ENCODE measurements around the gene OVOL2. TPM values are rescaled to one million over a fixed set of nuclear protein-coding genes. Genes with fewer than 3 reads are reported as not detected.

Gene OVOL2
- total RNA-seq, 2 donors from 2014 or later: not detected

DNA sequence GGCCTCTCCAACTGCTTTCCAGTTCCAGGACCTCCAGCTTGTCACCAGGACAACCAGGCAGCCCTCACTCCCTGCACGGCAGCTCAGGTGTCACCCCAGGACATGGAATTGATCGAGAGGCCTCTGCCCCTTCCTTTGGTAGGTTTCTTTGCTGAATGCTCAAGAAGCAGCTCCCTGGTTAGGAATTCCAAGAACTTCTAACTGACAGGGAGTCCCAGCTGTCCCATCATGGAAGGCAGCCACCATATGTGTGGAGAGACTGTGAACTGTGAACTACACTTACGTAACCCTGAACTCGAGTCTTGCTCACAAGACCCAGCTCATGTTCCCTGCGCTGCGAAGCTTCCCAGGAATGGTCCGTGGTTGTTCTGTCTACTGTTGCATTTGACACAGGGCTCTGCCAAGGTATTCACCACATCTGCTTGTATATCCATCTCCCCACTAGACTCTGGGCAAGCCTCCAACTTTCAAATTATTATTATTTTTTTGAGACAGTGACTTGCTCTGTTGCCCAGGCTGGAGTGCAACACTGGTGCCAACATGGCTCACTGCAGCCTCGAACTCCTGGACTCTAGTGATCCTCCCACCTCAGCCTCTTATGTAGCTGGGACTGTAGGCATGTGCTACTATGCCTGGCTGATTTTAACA lies 53.2 kb downstream of the OVOL2 start:
- ATAC-seq (no peak), DNase-seq (no peak)
- H3K9me3 ChIP-seq (ENCODE audit: control insufficient read depth, low read length, poor library complexity, severe bottlenecking): no peaks in the 10 kb centered on the region
- no peak overlapping the region for H3K27ac Mint-ChIP-seq
- peaks cover 5% of the 10 kb centered on the region for H3K4me1 Mint-ChIP-seq
- peaks cover 8% of the 10 kb centered on the region for H3K27me3 Mint-ChIP-seq
- peaks cover under 1% of the 10 kb centered on the region for H3K36me3 Mint-ChIP-seq (ENCODE audit: low read depth)
- no peak overlapping the region for H3K4me3 Mint-ChIP-seq

DNA sequence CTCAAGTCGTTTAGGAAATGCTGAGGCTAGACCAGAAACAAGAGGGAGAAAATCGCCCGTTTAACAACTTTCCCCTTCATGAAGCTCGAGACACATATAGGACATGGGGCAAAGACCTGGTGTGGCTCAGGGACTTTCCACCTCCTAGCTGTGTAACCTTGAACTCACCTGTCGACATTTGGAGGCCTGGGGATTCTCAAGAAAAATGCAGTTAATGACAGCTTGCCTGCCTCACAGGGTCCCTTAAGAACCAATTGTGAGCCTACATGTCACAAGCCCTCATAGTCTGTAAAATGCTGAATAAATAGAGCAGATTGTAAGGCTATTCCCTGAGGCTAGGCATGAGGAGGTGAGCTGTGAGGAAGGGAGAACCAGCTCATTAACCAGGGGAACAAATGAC lies 53.8 kb downstream of the OVOL2 start:
- Mint-ChIP-seq H3K4me3 (no peak overlapping the region), H3K36me3 (ENCODE audit: low read depth) (peaks cover 2% of the 10 kb centered on the region), H3K27me3 (peaks cover 13% of the 10 kb centered on the region), H3K4me1 (peaks cover 8% of the 10 kb centered on the region), H3K27ac (no peak overlapping the region)
- no peak for DNase-seq
- H3K9me3 ChIP-seq (ENCODE audit: control insufficient read depth, low read length, poor library complexity, severe bottlenecking): no peaks in the 10 kb centered on the region
- ATAC-seq: peak; percentile 27

DNA sequence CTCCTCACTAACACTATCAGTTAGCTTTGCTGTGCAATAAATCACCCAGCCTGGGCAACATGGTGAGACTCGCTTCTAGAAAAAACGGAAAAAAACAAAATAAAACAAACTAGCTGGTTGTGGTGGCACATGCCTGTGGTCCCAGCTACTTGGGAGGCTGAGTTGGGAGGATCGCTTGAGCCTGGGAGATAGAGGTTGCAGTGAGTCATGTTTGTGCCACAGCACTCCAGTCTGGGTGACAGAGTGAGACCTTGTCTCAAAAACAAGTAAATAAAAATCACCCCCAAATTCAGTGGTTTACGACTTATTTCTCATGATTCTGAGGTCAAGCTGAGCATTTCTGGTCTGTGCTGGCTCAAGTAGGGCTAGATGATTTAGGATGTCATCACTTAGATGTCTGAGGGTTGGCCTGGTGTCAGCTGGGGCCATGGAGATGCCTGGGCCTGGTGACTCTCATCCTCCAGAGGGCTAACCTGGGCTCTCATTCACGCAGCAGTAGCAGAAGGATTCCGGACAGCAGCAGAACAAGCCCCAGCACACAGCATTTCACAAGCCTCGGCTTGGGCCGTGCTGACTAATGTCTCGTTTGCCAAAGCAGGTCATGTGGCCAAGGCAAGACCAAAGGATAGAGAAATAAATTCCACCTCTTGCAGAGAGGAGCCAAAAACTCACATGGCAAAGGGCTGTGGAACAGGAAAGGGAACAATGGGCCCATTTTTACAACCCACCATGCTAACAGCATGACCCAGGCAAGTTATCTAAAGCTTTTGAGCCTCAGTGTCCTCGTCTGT lies 56.4 kb downstream of the OVOL2 start:
- H3K9me3 ChIP-seq (ENCODE audit: control insufficient read depth, low read length, poor library complexity, severe bottlenecking): no peaks in the 10 kb centered on the region
- DNase-seq: no peak
- Mint-ChIP-seq H3K4me1 (peaks cover 8% of the 10 kb centered on the region), H3K27ac (no peak overlapping the region), H3K4me3 (no peak overlapping the region), H3K27me3 (peaks cover 20% of the 10 kb centered on the region), H3K36me3 (ENCODE audit: low read depth) (peaks cover 6% of the 10 kb centered on the region)
- ATAC-seq: no peak

DNA sequence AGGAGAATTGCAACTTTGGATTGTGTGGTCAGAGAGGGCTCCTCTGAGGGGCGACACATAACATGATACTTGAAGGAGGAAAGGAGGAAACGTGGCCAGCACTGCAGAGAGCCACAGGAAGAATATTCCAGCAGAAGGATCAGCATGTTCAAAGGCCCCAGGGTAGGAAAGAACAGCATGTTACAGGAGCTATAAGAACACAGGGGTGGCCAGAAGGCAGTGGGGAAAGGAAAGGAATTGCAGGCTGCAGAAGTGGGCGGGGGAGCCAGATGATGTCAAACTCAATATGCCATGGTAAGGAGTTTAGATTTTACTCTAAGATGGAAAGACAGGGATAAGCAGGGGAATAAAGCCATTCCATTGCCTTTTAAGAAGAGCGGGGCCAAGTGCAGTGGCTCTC lies 58.1 kb downstream of the OVOL2 start:
- ATAC-seq (no peak), DNase-seq (no peak)
- H3K27ac Mint-ChIP-seq: no peak overlapping the region
- peaks cover 20% of the 10 kb centered on the region for H3K27me3 Mint-ChIP-seq
- H3K9me3 ChIP-seq (ENCODE audit: control insufficient read depth, low read length, poor library complexity, severe bottlenecking): no peaks in the 10 kb centered on the region
- H3K36me3 Mint-ChIP-seq (ENCODE audit: low read depth): peaks cover 6% of the 10 kb centered on the region
- no peak overlapping the region for H3K4me3 Mint-ChIP-seq
- peaks cover 13% of the 10 kb centered on the region for H3K4me1 Mint-ChIP-seq

DNA sequence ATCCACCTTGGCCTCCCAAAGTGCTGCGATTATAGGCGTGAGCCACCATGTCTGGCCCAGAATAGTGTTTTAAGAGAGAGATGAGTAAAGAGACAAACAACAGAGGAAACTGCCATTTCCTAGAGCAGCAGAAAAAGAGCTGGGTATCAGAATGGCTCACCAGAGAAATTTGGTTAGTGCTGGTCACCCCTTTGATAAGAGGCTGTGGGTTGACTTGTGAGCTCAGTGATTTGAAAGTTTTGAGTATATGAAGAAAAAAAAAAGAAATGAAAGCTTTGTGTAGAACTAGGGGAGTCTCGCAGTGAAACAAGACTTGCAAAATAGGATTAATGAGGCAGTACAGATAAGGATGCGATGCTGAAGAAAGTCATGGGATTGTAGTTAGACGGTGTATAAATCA lies 59.3 kb downstream of the OVOL2 start:
- Mint-ChIP-seq H3K27ac (no peak overlapping the region), H3K36me3 (ENCODE audit: low read depth) (peaks cover 6% of the 10 kb centered on the region), H3K4me1 (peaks cover 16% of the 10 kb centered on the region), H3K27me3 (peaks cover 20% of the 10 kb centered on the region), H3K4me3 (no peak overlapping the region)
- no peak for DNase-seq
- no peaks in the 10 kb centered on the region for H3K9me3 ChIP-seq (ENCODE audit: control insufficient read depth, low read length, poor library complexity, severe bottlenecking)
- no peak for ATAC-seq

DNA sequence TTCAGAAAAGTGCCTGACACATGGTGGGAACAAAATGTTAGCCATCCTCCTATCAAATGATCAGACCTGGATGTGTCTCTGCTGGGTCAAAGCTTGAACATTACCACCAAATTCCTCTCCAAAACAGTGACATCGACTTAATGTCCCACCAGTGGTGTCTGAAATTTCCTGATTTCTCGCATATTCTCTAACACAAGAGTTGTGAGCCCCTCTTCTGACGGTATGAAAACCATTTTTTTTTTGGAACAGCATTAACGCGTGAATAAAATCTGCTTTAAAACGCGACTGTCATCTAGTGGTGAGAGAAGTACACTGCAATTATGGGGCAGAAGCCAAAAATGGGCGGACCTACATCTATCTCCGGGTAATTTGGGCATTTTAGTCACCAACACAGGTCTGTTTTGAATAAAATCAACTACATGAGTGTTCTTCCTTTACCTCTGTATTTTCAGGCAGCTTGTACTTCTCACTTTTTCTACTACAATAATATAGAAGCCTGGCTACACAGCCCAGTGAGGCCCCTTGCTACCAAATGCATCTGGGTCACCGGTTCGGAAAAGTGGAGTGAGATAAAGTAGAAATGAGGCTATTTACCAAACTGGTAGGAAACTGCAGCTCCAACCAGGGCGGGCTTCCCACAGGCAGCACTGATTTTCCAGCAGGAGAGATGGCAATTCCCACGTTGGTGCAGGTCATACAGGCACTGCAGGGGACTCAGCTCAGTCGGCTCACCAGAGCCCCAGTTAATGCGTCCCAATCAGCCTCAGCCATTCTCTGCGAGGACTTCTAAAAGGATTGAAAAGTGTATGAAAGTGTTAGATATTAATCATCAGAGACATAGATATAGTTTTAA lies 61.5 kb downstream of the OVOL2 start:
- ATAC-seq (peak; percentile 90), DNase-seq (peak in 1 of 3 donors; percentile 23)
- H3K36me3 Mint-ChIP-seq (ENCODE audit: low read depth): peaks cover 6% of the 10 kb centered on the region
- peak overlapping the region; percentile 65 for H3K27ac Mint-ChIP-seq
- H3K4me3 Mint-ChIP-seq: no peak overlapping the region
- no peaks in the 10 kb centered on the region for H3K9me3 ChIP-seq (ENCODE audit: control insufficient read depth, low read length, poor library complexity, severe bottlenecking)
- peaks cover 28% of the 10 kb centered on the region for H3K4me1 Mint-ChIP-seq
- H3K27me3 Mint-ChIP-seq: peaks cover 20% of the 10 kb centered on the region

DNA sequence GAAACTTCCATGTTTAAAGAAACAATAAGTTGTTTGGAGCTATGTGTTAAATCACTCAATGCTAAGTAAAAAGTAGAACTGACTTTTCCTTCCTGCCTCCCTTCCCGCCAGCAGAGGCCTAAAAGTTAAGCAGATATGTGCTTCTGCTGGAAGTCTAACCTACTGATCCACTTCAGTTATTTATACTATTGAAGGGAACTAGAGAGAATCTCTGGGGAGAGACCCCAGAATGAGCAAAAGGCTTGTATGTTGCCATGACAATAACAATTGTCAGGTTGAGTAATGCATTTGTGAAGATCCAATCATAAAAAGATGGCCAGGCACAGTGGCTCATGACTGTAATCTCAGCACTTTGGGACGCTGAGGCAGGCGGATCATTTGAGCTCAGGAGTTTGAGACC lies 64.2 kb downstream of the OVOL2 start:
- DNase-seq (no peak), ATAC-seq (no peak)
- Mint-ChIP-seq H3K4me3 (peak overlapping the region; percentile 31), H3K36me3 (ENCODE audit: low read depth) (peaks cover 5% of the 10 kb centered on the region), H3K27me3 (peaks cover 4% of the 10 kb centered on the region), H3K4me1 (peaks cover 20% of the 10 kb centered on the region), H3K27ac (peak overlapping the region; percentile 84)
- no peaks in the 10 kb centered on the region for H3K9me3 ChIP-seq (ENCODE audit: control insufficient read depth, low read length, poor library complexity, severe bottlenecking)

DNA sequence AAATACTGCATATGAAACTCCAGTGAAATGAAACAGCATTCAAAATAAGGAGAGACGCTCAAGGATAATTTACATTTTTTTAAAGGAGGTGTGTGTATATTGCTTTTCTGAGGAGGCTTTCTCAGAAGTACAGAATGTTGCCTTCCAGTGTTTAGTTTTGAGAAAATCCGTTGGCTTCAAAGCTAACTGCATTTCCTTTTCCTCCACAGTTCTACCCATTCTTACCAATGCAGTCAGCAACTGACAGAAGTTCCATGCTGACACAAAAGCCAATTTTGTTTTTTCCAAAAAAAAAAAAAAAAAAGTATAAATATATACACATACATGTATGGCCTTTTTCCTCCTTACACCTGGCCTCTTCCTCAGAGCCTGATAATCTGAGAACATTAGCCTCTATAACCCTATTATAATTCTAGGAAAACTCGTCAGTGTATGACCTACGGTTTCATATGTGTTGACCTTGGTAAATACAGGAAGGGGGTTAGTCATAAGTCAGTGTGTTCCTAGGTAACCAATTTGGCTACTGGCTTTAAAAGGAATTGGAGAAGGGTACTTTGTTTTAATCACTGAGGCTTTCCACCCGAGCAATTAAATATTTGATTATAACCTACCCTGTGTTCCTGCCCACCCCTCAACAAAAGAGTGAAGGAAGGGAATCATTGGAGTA lies 64.7 kb downstream of the OVOL2 start:
- peaks cover 3% of the 10 kb centered on the region for H3K36me3 Mint-ChIP-seq (ENCODE audit: low read depth)
- ATAC-seq (no peak), DNase-seq (no peak)
- H3K9me3 ChIP-seq (ENCODE audit: control insufficient read depth, low read length, poor library complexity, severe bottlenecking): no peaks in the 10 kb centered on the region
- peak overlapping the region; percentile 53 for H3K4me3 Mint-ChIP-seq
- peak overlapping the region; percentile 84 for H3K27ac Mint-ChIP-seq
- H3K4me1 Mint-ChIP-seq: peaks cover 25% of the 10 kb centered on the region
- no peaks in the 10 kb centered on the region for H3K27me3 Mint-ChIP-seq

DNA sequence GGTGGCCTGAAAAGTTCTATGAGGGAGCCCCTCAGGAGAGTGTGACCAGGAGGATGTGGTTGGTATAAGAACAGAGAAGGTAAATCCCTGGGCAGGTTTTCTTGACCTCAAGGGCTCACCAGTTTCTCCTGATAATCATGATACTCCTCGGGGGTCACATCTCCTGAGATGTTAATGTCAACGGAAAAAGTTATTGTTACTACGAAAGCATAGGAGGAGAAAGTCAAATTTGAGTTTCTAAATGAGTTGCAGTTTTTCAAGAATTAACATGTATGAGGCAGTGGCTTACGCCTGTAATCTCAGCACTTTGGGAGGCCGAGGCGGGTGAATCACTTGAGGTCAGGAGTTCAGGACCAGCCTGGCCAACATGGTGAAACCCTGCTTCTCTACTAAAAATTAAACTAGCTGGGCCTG lies 65.5 kb downstream of the OVOL2 start:
- no peaks in the 10 kb centered on the region for H3K9me3 ChIP-seq (ENCODE audit: control insufficient read depth, low read length, poor library complexity, severe bottlenecking)
- no peak for ATAC-seq
- Mint-ChIP-seq H3K4me1 (peaks cover 31% of the 10 kb centered on the region), H3K27me3 (no peaks in the 10 kb centered on the region), H3K36me3 (ENCODE audit: low read depth) (peaks cover 4% of the 10 kb centered on the region), H3K4me3 (peak overlapping the region; percentile 53), H3K27ac (peak overlapping the region; percentile 84)
- no peak for DNase-seq

DNA sequence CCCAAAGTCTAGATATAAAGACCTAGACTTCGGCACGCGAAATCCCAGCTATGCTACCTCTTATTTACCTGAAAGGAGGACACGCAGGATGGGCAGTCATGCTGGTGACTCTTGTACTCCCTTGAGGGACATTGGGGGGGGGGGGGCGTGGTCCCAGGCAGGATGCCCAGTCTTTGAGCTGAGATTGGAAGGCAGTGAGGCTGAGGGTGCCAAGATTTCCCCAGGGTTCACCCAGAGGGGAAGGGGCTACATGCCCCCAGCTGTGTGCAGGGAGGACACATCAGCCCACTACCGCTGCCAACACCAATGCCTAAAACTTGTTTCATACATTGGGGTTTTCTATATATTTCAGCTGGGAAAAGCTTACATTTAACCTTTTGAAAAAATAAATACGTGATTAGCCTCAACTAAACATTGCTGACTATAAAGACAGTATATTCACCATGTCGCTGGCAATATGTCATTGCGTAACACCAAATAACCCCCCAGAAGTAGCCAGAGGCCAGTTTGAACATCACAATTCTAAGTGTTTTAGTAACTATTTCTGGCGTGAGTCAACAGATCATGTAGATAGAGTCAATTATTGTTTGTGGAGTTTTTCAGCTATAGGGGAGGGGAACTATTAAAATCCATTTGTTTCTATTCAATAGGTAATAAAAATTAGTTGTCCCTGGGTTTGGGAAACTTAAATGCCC lies 67.3 kb downstream of the OVOL2 start:
- H3K27me3 Mint-ChIP-seq: no peaks in the 10 kb centered on the region
- DNase-seq (no peak), ATAC-seq (no peak)
- no peaks in the 10 kb centered on the region for H3K9me3 ChIP-seq (ENCODE audit: control insufficient read depth, low read length, poor library complexity, severe bottlenecking)
- H3K36me3 Mint-ChIP-seq (ENCODE audit: low read depth): peaks cover 4% of the 10 kb centered on the region
- no peak overlapping the region for H3K27ac Mint-ChIP-seq
- H3K4me3 Mint-ChIP-seq: no peak overlapping the region
- H3K4me1 Mint-ChIP-seq: peaks cover 26% of the 10 kb centered on the region

DNA sequence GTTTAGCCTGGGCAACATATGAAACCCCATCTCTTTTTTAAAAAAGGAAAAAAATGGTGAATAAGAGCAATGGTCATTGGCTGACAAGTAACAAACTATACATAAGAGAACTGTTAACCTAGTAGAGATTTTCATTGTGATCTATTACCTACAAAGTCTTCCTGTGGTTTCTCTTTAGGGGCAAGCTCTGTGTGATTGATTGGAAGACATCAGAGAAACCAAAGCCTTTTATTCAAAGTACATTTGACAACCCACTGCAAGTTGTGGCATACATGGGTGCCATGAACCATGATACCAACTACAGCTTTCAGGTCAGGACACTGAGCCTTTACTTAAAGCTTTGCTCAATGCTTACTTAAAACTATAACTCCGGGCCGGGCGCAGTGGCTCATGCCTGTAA lies 69.7 kb downstream of the OVOL2 start:
- H3K27me3 Mint-ChIP-seq: no peaks in the 10 kb centered on the region
- H3K27ac Mint-ChIP-seq: peak overlapping the region; percentile 45
- no peak overlapping the region for H3K4me3 Mint-ChIP-seq
- peak; percentile 86 for ATAC-seq
- no peak for DNase-seq
- H3K9me3 ChIP-seq (ENCODE audit: control insufficient read depth, low read length, poor library complexity, severe bottlenecking): no peaks in the 10 kb centered on the region
- H3K36me3 Mint-ChIP-seq (ENCODE audit: low read depth): peaks cover 5% of the 10 kb centered on the region
- peaks cover 23% of the 10 kb centered on the region for H3K4me1 Mint-ChIP-seq

DNA sequence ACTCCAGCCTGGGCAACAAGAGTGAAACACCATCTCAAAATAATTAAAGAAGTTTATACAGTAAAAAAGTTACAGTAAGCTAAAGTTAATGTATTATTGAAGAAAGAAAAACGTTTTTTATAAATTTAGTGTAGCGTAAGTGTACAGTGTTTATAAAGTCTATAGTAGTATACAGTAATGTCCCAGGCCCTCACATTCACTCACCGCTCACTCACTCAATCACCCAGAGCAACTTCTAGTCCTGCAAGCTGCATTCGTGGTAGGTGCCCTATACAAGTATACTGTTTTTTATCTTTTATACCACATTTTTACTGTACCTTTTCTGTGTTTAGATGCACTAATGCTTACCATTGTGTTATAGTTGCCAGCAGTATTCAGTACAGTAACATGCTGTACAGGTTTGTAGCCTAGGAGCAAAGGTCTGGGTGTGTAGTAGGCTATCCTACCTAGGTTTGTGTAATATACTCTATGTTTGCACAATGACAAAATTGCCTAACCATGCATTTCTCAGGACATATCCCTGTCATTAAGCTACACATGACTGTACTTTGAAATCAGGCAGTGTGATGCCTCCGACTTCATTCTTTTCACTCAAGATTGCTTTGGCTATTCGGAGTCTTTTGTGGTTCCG lies 72.2 kb downstream of the OVOL2 start:
- no peaks in the 10 kb centered on the region for H3K9me3 ChIP-seq (ENCODE audit: control insufficient read depth, low read length, poor library complexity, severe bottlenecking)
- no peak overlapping the region for H3K4me3 Mint-ChIP-seq
- ATAC-seq (no peak), DNase-seq (no peak)
- H3K4me1 Mint-ChIP-seq: peaks cover 20% of the 10 kb centered on the region
- H3K27ac Mint-ChIP-seq: no peak overlapping the region
- peaks cover 7% of the 10 kb centered on the region for H3K36me3 Mint-ChIP-seq (ENCODE audit: low read depth)
- H3K27me3 Mint-ChIP-seq: no peaks in the 10 kb centered on the region

Data from T-helper 17 cell (primary cell).